BLaER1 treated with 17β-estradiol and CSF1 and Interleukin-3, amounts not matched to agents 10 nM and 100 nM (cell line): ENCODE results near the gene HSPA12B.

Source experiments
- H3K27ac ChIP-seq, 11 experiments: shearing (Covaris generic); formaldehyde crosslinking; 2 replicates each; pipeline ENCODE4 v1.8.1; 2022
- H3K27me3 ChIP-seq, 11 experiments: shearing (Covaris generic); formaldehyde crosslinking; 2 replicates each; pipeline ENCODE4 v1.8.1; 2022
- H3K36me3 ChIP-seq, 11 experiments: shearing (Covaris generic); formaldehyde crosslinking; 2 replicates each; pipeline ENCODE4 v1.8.1; 2022
- H3K4me1 ChIP-seq, 10 experiments: shearing (Covaris generic); formaldehyde crosslinking; 2 replicates each; pipeline ENCODE4 v1.8.1; 2022
- H3K4me2 ChIP-seq, 11 experiments: shearing (Covaris generic); formaldehyde crosslinking; 2 replicates each; pipeline ENCODE4 v1.8.1; 2022
- H3K4me3 ChIP-seq, 10 experiments: shearing (Covaris generic); formaldehyde crosslinking; 2 replicates each; pipeline ENCODE4 v1.8.1; 2022
- H3K9ac ChIP-seq, 11 experiments: shearing (Covaris generic); formaldehyde crosslinking; 2 replicates each; pipeline ENCODE4 v1.8.1; 2022
- H3K9me3 ChIP-seq, 11 experiments: shearing (Covaris generic); formaldehyde crosslinking; replicated peaks in 1 of 11; 2 replicates each; pipeline ENCODE4 v1.8.1; 2022
- H4K20me1 ChIP-seq, 11 experiments: shearing (Covaris generic); formaldehyde crosslinking; 2 replicates each; pipeline ENCODE4 v1.8.1; 2022
- Cebpa-rat ChIP-seq, 11 experiments: shearing (Covaris generic); IDR thresholded peaks; 2 replicates each; pipeline ENCODE4 v1.8.1; 2022

The HSPA12B gene

GRCh38 chr20:3698591-3699001 lies 33.9 kb upstream of the HSPA12B start:
- no peak overlapping the region for H3K9ac ChIP-seq
- H3K4me1 ChIP-seq = no peaks in the 10 kb centered on the region
- peaks cover 0 to 100% (median 0%) of the 10 kb centered on the region in 11 experiments; a peak in 6 of 22 replicates for H3K36me3 ChIP-seq
- peaks cover 0 to 16% (median 3%) of the 10 kb centered on the region in 11 experiments; a peak in 6 of 22 replicates for H3K9me3 ChIP-seq
- no peak overlapping the region for H3K4me2 ChIP-seq
- no peak for TF ChIP-seq Cebpa-rat (IDR thresholded peaks at IDR 0.05)
- no peak overlapping the region for H3K4me3 ChIP-seq
- peaks cover 0 to 97% (median 0%) of the 10 kb centered on the region in 11 experiments; a peak in 7 of 22 replicates for H4K20me1 ChIP-seq
- no peak overlapping the region for H3K27ac ChIP-seq
- no peaks in the 10 kb centered on the region for H3K27me3 ChIP-seq

GRCh38 chr20:3699037-3699436 lies 33.4 kb upstream of the HSPA12B start:
- Histone ChIP-seq H3K4me2 (no peak overlapping the region), H4K20me1 (peaks cover 0 to 97% (median 0%) of the 10 kb centered on the region in 11 experiments; a peak in 7 of 22 replicates), H3K36me3 (peaks cover 0 to 100% (median 0%) of the 10 kb centered on the region in 11 experiments; a peak in 6 of 22 replicates), H3K27me3 (no peaks in the 10 kb centered on the region), H3K9ac (no peak overlapping the region), H3K4me1 (no peaks in the 10 kb centered on the region), H3K27ac (no peak overlapping the region), H3K4me3 (no peak overlapping the region), H3K9me3 (peaks cover 0 to 16% (median 3%) of the 10 kb centered on the region in 11 experiments; a peak in 6 of 22 replicates)
- TF ChIP-seq Cebpa-rat (IDR thresholded peaks at IDR 0.05) = no peak

DNA sequence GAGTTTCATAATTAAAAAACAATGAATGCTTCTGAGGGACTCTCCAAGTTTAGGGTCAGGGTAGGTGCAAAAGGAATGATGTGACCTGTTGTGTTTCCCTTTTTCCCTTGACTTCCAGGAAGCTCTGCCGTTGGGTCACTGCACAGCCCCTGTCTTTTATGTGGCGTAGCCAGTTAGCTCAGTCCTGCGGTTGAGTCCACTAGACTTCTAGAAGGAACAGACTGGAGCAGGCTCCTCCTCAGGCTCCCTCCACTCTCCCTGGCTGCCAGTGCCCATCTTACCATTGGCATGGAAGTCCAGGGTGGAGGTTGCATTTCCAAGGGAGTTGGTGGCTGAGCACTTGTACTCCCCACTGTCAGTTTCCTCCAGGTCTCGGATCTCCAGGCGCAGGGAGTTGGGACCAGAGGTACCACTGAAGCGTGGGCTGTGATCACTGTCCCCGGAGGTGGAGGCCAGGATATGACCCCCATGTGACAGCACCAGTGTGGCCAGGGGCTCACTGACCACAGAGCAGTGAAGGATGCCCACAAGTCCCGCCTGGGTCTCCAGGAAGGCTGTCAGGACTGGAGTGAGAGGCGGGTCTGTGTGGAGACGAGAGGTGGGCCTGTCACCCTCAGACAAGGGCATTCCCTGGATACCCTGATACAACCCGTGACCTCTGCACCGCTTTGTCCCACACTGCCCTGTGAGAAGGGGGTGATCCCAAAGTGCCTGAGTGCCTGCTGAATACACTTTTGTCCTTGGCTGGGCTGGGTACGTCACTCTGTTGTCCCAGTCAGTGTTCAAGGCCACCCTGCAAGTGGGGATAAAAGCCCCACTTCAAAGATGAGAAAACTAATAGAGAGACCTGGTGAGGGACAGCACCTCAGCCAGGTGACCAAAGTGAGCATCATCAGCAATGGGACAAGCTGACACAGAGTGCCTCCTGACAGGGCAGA lies 31.2 kb upstream of the HSPA12B start:
- TF ChIP-seq Cebpa-rat (IDR thresholded peaks at IDR 0.05) = no peak
- Histone ChIP-seq H3K4me1 (peaks cover 0 to 12% (median 0%) of the 10 kb centered on the region in 10 experiments; a peak in 6 of 20 replicates), H3K36me3 (peaks cover 0 to 100% (median 0%) of the 10 kb centered on the region in 11 experiments; a peak in 6 of 22 replicates), H3K27me3 (no peaks in the 10 kb centered on the region), H3K27ac (no peak overlapping the region), H3K4me2 (no peak overlapping the region), H4K20me1 (peaks cover 0 to 98% (median 0%) of the 10 kb centered on the region in 11 experiments; a peak in 6 of 22 replicates), H3K4me3 (no peak overlapping the region), H3K9me3 (peaks cover 0 to 14% (median under 1%) of the 10 kb centered on the region in 11 experiments; a peak in 6 of 22 replicates), H3K9ac (no peak overlapping the region)

DNA sequence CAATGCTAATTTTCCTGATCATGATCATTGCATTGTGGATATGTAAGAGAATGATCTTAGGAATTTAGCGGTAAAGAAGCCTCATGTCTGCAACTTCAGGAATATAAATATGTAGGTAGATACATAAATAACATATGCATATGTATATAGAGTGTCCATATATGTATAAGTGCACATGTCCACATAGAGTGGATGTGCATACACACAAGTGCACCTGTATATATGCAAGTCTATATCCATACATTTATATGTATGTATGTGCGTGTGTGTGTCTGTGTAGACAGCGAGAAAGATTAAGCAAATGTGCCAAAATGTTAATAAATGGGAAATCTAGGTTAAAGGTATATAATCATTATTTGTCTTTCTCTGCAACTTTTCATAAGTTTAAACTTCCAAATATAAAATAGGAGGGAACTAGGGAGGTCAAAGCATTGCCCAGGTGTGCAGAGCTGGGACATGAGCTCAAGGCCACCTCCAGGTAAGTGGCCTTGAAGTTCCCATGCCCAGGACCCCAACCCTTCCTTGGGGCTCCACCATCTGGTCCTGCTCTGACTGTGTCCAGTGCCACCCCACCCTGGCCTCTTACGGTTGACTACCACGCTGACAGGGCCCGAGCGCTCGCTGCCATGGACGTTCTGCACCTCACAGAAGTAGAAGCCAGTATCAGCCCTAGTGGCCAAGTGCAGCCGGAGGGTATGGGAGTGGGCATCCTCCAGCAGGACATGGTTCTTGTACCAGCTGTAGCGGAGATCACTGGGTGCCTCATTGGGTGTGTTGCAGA lies 29.7 kb upstream of the HSPA12B start:
- no peak overlapping the region for H3K27ac ChIP-seq
- 0 out of 22 replicates have a peak, but pooled peaks cover 0 to under 1% (median 0%) of the 10 kb centered on the region in 11 experiments for H3K9me3 ChIP-seq
- peaks cover 0 to 98% (median 0%) of the 10 kb centered on the region in 11 experiments; a peak in 6 of 22 replicates for H4K20me1 ChIP-seq
- peaks cover 0 to 100% (median 0%) of the 10 kb centered on the region in 11 experiments; a peak in 6 of 22 replicates for H3K36me3 ChIP-seq
- TF ChIP-seq Cebpa-rat (IDR thresholded peaks at IDR 0.05) = no peak
- H3K4me3 ChIP-seq = no peak overlapping the region
- H3K4me2 ChIP-seq = no peak overlapping the region
- no peak overlapping the region for H3K9ac ChIP-seq
- peaks cover 0 to 26% (median 4%) of the 10 kb centered on the region in 10 experiments; a peak in 10 of 20 replicates for H3K4me1 ChIP-seq
- H3K27me3 ChIP-seq = no peaks in the 10 kb centered on the region

- Histone ChIP-seq H4K20me1 (peaks cover 0 to 87% (median 0%) of the 10 kb centered on the region in 11 experiments; a peak in 6 of 22 replicates), H3K27ac (no peak overlapping the region), H3K9ac (no peak overlapping the region), H3K27me3 (no peaks in the 10 kb centered on the region), H3K9me3 (no peaks in the 10 kb centered on the region), H3K4me2 (no peak overlapping the region), H3K4me1 (peaks cover 0 to 39% (median 4%) of the 10 kb centered on the region in 10 experiments; a peak in 10 of 20 replicates), H3K4me3 (no peak overlapping the region), H3K36me3 (peaks cover 0 to 97% (median 0%) of the 10 kb centered on the region in 11 experiments; a peak in 6 of 22 replicates)
- no peak for TF ChIP-seq Cebpa-rat (IDR thresholded peaks at IDR 0.05)
These were observed 28.4 kb upstream of the HSPA12B start for GRCh38 chr20:3704087-3704486.

GRCh38 chr20:3705491-3705969 lies 27.0 kb upstream of the HSPA12B start:
- Histone ChIP-seq H3K9ac (peak overlapping the region in 1 of 11 experiments; percentile 2; a peak in 1 of 22 replicates), H3K4me3 (no peak overlapping the region), H3K27ac (no peak overlapping the region)

DNA sequence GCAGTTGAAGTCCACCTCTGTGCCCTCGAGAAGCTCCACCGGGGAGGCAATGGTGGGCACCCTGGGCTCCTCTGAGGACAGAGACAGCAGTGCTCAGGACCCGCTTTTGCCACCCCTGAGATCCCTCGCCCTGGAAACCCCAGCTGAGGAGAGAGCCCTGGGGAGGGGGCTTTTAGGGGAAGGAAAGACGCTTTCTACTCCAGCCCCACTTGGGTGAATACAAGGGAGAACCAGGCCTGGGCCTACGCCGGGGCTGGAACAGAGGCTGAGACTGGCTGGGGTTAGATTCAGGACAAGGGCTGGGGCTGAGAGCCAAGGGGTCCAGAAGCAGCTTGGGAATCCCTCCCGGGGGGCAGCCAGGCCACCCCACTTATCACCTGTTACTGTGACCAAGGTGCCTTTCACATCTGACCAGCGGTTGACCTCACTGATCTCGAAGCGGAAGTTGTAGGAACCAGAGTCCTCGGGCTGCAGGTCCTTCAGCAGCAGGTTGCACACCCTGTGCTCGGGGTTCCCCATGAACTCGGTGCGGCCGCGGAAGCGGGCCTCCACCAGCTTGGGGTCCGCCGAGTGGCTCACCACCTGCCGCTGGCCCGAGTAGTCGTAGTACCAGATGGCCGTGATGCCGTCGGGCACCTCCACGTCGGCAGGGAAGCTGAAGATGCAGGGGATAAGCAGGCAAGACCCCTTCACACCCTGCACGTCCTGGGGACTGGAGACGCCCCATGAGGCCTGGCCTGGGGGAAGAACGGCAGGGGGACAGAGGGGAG lies 26.3 kb upstream of the HSPA12B start:
- Histone ChIP-seq H3K4me1 (peaks cover 10 to 60% (median 24%) of the 10 kb centered on the region in 10 experiments; a peak in 19 of 20 replicates), H3K9ac (0 out of 22 replicates have a peak overlapping the region, but pooled peaks of 1 of the 11 experiments have one; percentile 2), H4K20me1 (peaks cover 0 to 69% (median 0%) of the 10 kb centered on the region in 11 experiments; a peak in 6 of 22 replicates), H3K9me3 (no peaks in the 10 kb centered on the region), H3K4me3 (no peak overlapping the region), H3K27ac (no peak overlapping the region), H3K27me3 (no peaks in the 10 kb centered on the region), H3K36me3 (peaks cover 0 to 77% (median 0%) of the 10 kb centered on the region in 11 experiments; a peak in 6 of 22 replicates), H3K4me2 (peak overlapping the region in 3 of 11 experiments; percentile 95 to 99 (median 96); a peak in 6 of 22 replicates)
- no peak for TF ChIP-seq Cebpa-rat (IDR thresholded peaks at IDR 0.05)

More at GRCh38 chr20:3705491-3705969, 27.0 kb upstream of the HSPA12B start:
- Histone ChIP-seq H3K36me3 (peaks cover 0 to 83% (median 0%) of the 10 kb centered on the region in 11 experiments; a peak in 6 of 22 replicates), H3K27me3 (no peaks in the 10 kb centered on the region), H3K4me2 (peak overlapping the region in 2 of 11 experiments; percentile 95 to 96; a peak in 3 of 22 replicates), H3K9me3 (no peaks in the 10 kb centered on the region), H4K20me1 (peaks cover 0 to 73% (median 0%) of the 10 kb centered on the region in 11 experiments; a peak in 6 of 22 replicates), H3K4me1 (peaks cover 6 to 54% (median 18%) of the 10 kb centered on the region in 10 experiments; a peak in 19 of 20 replicates)
- no peak for TF ChIP-seq Cebpa-rat (IDR thresholded peaks at IDR 0.05)
